CD4-positive, alpha-beta T cell (primary cell): ENCODE data around the gene RAD51AP1. TPM values are rescaled to one million over a fixed set of nuclear protein-coding genes. Genes with fewer than 3 reads are reported as not detected.
A peak's percentile ranks its signal among the peaks of the same experiment; 100 is the strongest.

ENCODE experiments used
- ATAC-seq: fragments of 200-7000 bp; cut with Tn5 transposase; one replicate; pipeline ENCODE4 v1.10.0; 2022; ENCODE audit warnings: mild to moderate bottlenecking; ENCODE audit not compliant: poor library complexity
- CTCF ChIA-PET: fragments of 350-600 bp; sonication (Branson Sonifier 250); formaldehyde crosslinking; loops from one replicate; lab custom pipeline; 2021; ENCODE audit warnings: antibody characterized with exemption, inconsistent platforms; lab: Charles Lee
- POLR2A ChIA-PET: fragments of 350-600 bp; sonication (Branson Sonifier 250); formaldehyde crosslinking; loops from one replicate; lab custom pipeline; 2021; ENCODE audit warnings: antibody characterized with exemption, inconsistent platforms; lab: Charles Lee
- DNase-seq, 14 experiments: peaks; one replicate each; pipeline ENCODE4 v3.0.0-alpha.2; 2013 to 2020; ENCODE audit warnings: mixed read lengths in 2 of 14
- H3K27ac ChIP-seq, 2 donors: one replicate each; pipeline versions ENCODE4 v1.5.1 to v1.7.0; 2013; ENCODE audit warnings: low read length in 2 of 2, low read depth in 1 of 2, mild to moderate bottlenecking in 1 of 2
- H3K27me3 ChIP-seq, 2 experiments: 1 replicate in 1 of 2; 2 replicates in 1 of 2; pipeline versions ENCODE4 v1.6.1 to v1.7.0; 2013; ENCODE audit warnings: low read length in 2 of 2, control low read depth in 1 of 2, mild to moderate bottlenecking in 1 of 2, moderate library complexity in 1 of 2; ENCODE audit not compliant: insufficient read depth in 2 of 2, control insufficient read depth in 1 of 2
- H3K36me3 ChIP-seq: one replicate; pipeline ENCODE4 v1.6.1; 2013; ENCODE audit warnings: low read length, control low read depth; ENCODE audit not compliant: insufficient read depth
- H3K4me1 ChIP-seq: one replicate; pipeline ENCODE4 v1.6.1; 2013; ENCODE audit warnings: low read length, control low read depth; ENCODE audit not compliant: insufficient read depth
- H3K4me3 ChIP-seq: one replicate; pipeline ENCODE4 v1.5.1; 2013; ENCODE audit warnings: mild to moderate bottlenecking, low read length, moderate library complexity
- H3K9me3 ChIP-seq, 2 experiments: 1 replicate in 1 of 2; 2 replicates in 1 of 2; pipeline versions ENCODE4 v1.6.1 to v1.7.0; 2013; ENCODE audit warnings: low read length in 2 of 2, mild to moderate bottlenecking in 2 of 2, control low read depth in 1 of 2, moderate library complexity in 1 of 2; ENCODE audit not compliant: control insufficient read depth in 1 of 2, insufficient read depth in 1 of 2
- H3K27ac Mint-ChIP-seq: one replicate; pipeline ENCODE4 v1.8.0; 2020; ENCODE audit warnings: mixed read lengths
- H3K27me3 Mint-ChIP-seq: one replicate; pipeline ENCODE4 v1.8.0; 2021; ENCODE audit warnings: mixed read lengths
- H3K36me3 Mint-ChIP-seq: one replicate; pipeline ENCODE4 v1.8.0; 2021; ENCODE audit warnings: low read depth, mixed read lengths
- H3K4me1 Mint-ChIP-seq: one replicate; pipeline ENCODE4 v1.8.0; 2021; ENCODE audit warnings: low read depth, mixed read lengths
- H3K4me3 Mint-ChIP-seq: one replicate; pipeline ENCODE4 v1.8.0; 2020; ENCODE audit warnings: mild to moderate bottlenecking, mixed read lengths
- H3K9me3 Mint-ChIP-seq: one replicate; pipeline ENCODE4 v1.8.0; 2020; ENCODE audit warnings: mixed read lengths
- intact Hi-C, 2 experiments: fragments of 100-400 bp; cut with DNase I in 1 of 2; cut with micrococcal nuclease in 1 of 2; formaldehyde crosslinking; loops; one replicate each; pipeline versions ENCODE4 v1.15.1 to v1.9.0; 2023 to 2025; cut with DNase I, micrococcal nuclease
- total RNA-seq, 174 experiments: library from RNA in 2 of 174; stranded (reverse) in 2 of 174; gene quantifications; one replicate each; pipeline ENCODE4 v1.2.3 and lab custom pipeline; 2021 to 2026
- TF ChIP-seq, protein P1 (sequence below): fragments of 200-600 bp; IDR thresholded peaks from one replicate; pipeline ENCODE4 v1.8.0; 2022; ENCODE audit warnings: antibody characterized with exemption, mild to moderate bottlenecking

Gene RAD51AP1
- total RNA-seq, 2 experiments from 2014 or later, result 0.45 to 0.93 TPM

DNA sequence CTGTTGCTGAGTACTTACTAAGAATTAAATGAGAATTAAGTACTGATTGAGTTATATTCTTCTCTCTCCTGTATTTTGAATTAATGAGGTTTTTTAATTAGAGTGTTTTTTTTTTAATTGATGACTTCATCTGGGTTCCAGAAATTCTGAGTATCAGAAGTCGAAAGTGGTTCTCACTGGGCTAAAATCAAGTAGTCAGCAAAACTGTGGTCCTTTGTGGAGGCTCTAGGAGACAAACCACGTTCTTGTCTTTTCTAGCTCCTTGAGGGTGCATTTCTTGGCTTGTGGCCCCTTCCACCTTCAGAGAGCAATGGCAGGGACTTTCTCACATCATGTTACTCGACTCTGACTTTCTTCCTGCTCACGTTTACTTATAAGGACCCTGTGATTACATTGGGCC lies 15.3 kb downstream of the RAD51AP1 start:
- Mint-ChIP-seq H3K27me3 (no peaks in the 10 kb centered on the region), H3K36me3 (no peaks in the 10 kb centered on the region), H3K4me3 (no peak overlapping the region), H3K27ac (no peak overlapping the region), H3K9me3 (no peaks in the 10 kb centered on the region), H3K4me1 (no peaks in the 10 kb centered on the region)
- TF ChIP-seq, protein P1, sequence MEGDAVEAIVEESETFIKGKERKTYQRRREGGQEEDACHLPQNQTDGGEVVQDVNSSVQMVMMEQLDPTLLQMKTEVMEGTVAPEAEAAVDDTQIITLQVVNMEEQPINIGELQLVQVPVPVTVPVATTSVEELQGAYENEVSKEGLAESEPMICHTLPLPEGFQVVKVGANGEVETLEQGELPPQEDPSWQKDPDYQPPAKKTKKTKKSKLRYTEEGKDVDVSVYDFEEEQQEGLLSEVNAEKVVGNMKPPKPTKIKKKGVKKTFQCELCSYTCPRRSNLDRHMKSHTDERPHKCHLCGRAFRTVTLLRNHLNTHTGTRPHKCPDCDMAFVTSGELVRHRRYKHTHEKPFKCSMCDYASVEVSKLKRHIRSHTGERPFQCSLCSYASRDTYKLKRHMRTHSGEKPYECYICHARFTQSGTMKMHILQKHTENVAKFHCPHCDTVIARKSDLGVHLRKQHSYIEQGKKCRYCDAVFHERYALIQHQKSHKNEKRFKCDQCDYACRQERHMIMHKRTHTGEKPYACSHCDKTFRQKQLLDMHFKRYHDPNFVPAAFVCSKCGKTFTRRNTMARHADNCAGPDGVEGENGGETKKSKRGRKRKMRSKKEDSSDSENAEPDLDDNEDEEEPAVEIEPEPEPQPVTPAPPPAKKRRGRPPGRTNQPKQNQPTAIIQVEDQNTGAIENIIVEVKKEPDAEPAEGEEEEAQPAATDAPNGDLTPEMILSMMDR, result no peak
- H3K27me3 ChIP-seq, result no peaks in the 10 kb centered on the region
- ChIA-PET POLR2A (no interaction called here), CTCF (no interaction called here)
- no peaks in the 10 kb centered on the region for H3K9me3 ChIP-seq
- ATAC-seq, result no peak
- H3K36me3 ChIP-seq, result no peaks in the 10 kb centered on the region
- intact Hi-C loops, result no loop called here
- H3K27ac ChIP-seq, result no peak overlapping the region
- H3K4me3 ChIP-seq, result no peak overlapping the region
- H3K4me1 ChIP-seq, result no peaks in the 10 kb centered on the region
- no peak for DNase-seq

DNA sequence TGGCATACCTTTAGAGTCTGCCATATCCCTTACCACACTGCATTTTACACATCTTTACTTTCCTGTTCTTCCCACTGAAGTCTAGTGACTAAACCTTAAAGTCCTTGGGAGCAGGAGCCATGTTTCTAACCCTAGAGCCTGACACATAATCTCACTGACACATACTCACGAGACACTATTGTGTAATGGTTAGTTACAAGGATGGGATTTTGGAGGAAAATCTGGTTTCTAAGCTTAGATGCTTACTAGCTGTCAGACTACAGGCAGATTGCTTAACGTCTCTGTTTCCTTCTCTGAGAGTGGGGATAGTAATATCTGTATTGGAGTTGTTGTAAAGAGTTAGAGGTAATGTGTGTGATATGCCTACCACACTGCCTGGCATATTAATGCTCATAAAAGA lies 17.1 kb downstream of the RAD51AP1 start:
- Mint-ChIP-seq H3K27ac (no peak overlapping the region), H3K27me3 (no peaks in the 10 kb centered on the region), H3K4me3 (no peak overlapping the region), H3K4me1 (no peaks in the 10 kb centered on the region), H3K36me3 (no peaks in the 10 kb centered on the region), H3K9me3 (no peaks in the 10 kb centered on the region)
- TF ChIP-seq, protein P1, result no peak
- DNase-seq (peak in 2 of 14 experiments; percentile 43 to 52), ATAC-seq (no peak)
- Histone ChIP-seq H3K9me3 (no peaks in the 10 kb centered on the region), H3K4me1 (no peaks in the 10 kb centered on the region), H3K27ac (no peak overlapping the region), H3K36me3 (no peaks in the 10 kb centered on the region), H3K27me3 (no peaks in the 10 kb centered on the region), H3K4me3 (no peak overlapping the region)
- CTCF ChIA-PET, result no interaction called here
- intact Hi-C loops, result no loop called here
- POLR2A ChIA-PET, result no interaction called here

DNA sequence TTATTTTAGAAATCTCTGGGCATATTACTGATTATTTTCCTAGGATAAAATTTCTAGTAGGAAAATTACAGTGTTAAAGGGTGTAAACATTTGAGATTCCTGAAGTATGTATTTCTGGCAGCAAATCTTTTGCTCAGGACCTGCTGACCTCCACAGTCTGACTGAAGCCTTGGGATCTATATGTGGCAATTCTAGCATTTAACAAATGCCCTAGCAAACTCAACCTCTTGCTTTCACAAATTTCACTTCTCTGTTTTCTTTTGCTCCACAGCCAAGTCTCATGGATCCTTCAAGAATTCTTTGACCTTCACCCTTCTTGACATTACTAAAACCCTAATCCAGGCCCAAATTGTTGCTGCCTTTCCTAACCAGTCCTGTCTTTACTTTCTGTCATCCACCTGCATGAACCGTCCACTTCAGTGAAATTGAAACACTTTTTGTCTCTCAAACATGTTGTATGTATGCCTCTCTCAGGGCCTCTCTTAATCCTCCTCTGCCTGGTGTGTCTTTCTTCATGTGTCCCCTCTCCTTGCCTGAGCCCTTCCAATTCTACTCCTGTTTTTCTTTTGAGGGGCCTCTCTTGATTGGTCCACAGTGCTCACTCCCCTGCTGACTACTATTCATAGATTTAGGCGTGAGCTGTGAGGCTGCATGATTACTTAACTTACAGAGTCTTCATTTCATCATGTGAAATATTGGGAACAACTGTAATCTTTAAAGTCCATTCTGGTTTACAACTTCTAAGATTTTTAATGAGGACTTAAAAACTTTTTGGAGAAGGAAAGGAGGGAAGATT lies 18.2 kb downstream of the RAD51AP1 start:
- Histone ChIP-seq H3K4me1 (no peaks in the 10 kb centered on the region), H3K36me3 (no peaks in the 10 kb centered on the region), H3K9me3 (no peaks in the 10 kb centered on the region), H3K27me3 (no peaks in the 10 kb centered on the region), H3K4me3 (no peak overlapping the region), H3K27ac (no peak overlapping the region)
- DNase-seq (no peak), ATAC-seq (no peak)
- TF ChIP-seq, protein P1, result no peak
- POLR2A ChIA-PET, result no interaction called here
- H3K27me3 Mint-ChIP-seq, result peaks cover 2% of the 10 kb centered on the region
- CTCF ChIA-PET, result no interaction called here
- no peaks in the 10 kb centered on the region for H3K36me3 Mint-ChIP-seq
- intact Hi-C loops, result no loop called here
- no peaks in the 10 kb centered on the region for H3K9me3 Mint-ChIP-seq
- H3K27ac Mint-ChIP-seq, result no peak overlapping the region
- no peak overlapping the region for H3K4me3 Mint-ChIP-seq
- H3K4me1 Mint-ChIP-seq, result peaks cover under 1% of the 10 kb centered on the region
